Fibroblast of lung (primary cell): ENCODE results near the gene KATNA1.
"Not testable (repeated sequence)": the region's sequence is repeated elsewhere in the genome, so short reads cannot be mapped to it uniquely, and the experiment has no call there.

ENCODE experiments used
- CTCF ChIP-seq, 2 donors: IDR thresholded peaks in 1 of 2; conservative IDR thresholded peaks in 1 of 2; 1 replicate in 1 of 2; 2 replicates in 1 of 2; pipeline ENCODE4 v1.5.1; 2011 to 2012; ENCODE audit warnings: low read length in 2 of 2, control low read depth in 1 of 2, inconsistent platforms in 1 of 2, low read depth in 1 of 2, mild to moderate bottlenecking in 1 of 2
- EZH2 ChIP-seq: IDR thresholded peaks from 2 replicates; pipeline ENCODE4 v1.5.1; 2012; ENCODE audit warnings: low read length, control low read depth, mild to moderate bottlenecking; ENCODE audit errors: missing control alignments

- not testable (repeated sequence) for TF ChIP-seq CTCF (conservative IDR thresholded peaks at IDR 0.05 in 1 of 2, IDR thresholded peaks at IDR 0.05 in 1 of 2; ENCODE audit: low read depth in 1 of 2, low read length in 2 of 2); EZH2
Measured at GRCh38 chr6:149672265-149672664, 23.8 kb upstream of the KATNA1 start.
